IPS-11a (cell line): Measurements from ENCODE around the gene CHST15.

Experiments used
- H3K4me3 ChIP-seq: one replicate; pipeline ENCODE4 v1.5.1; 2013; ENCODE audit warnings: low read depth, low read length, control low read depth

CHST15 gene

GRCh38 chr10:124032971-124033886 lies 60.2 kb downstream of the CHST15 start:
- no peak overlapping the region for H3K4me3 ChIP-seq

- no peak overlapping the region for H3K4me3 ChIP-seq
Observed at GRCh38 chr10:124032087-124032935, 61.1 kb downstream of the CHST15 start.

GRCh38 chr10:124030492-124031110 lies 62.8 kb downstream of the CHST15 start:
- no peak overlapping the region for H3K4me3 ChIP-seq

- H3K4me3 ChIP-seq: no peak overlapping the region
Observed at GRCh38 chr10:124030061-124030460, 63.3 kb downstream of the CHST15 start.

- no peak overlapping the region for H3K4me3 ChIP-seq
Observed at GRCh38 chr10:124029559-124029958, 63.8 kb downstream of the CHST15 start.

- H3K4me3 ChIP-seq: no peak overlapping the region
Observed at GRCh38 chr10:124028700-124029480, 64.5 kb downstream of the CHST15 start.

- no peak overlapping the region for H3K4me3 ChIP-seq
Observed at GRCh38 chr10:124027651-124028050, 65.7 kb downstream of the CHST15 start.

- H3K4me3 ChIP-seq: no peak overlapping the region
Observed at GRCh38 chr10:124027031-124027611, 66.3 kb downstream of the CHST15 start.

- no peak overlapping the region for H3K4me3 ChIP-seq
Observed at GRCh38 chr10:124026589-124026939, 66.8 kb downstream of the CHST15 start.

- H3K4me3 ChIP-seq: no peak overlapping the region
Observed at GRCh38 chr10:124025660-124026588, 67.5 kb downstream of the CHST15 start.

GRCh38 chr10:124025152-124025551 lies 68.2 kb downstream of the CHST15 start:
- H3K4me3 ChIP-seq: no peak overlapping the region

- no peak overlapping the region for H3K4me3 ChIP-seq
Observed at GRCh38 chr10:124022066-124022465, 71.3 kb downstream of the CHST15 start.

GRCh38 chr10:124020981-124021815 lies 72.2 kb downstream of the CHST15 start:
- H3K4me3 ChIP-seq: no peak overlapping the region

- H3K4me3 ChIP-seq: no peak overlapping the region
Observed at GRCh38 chr10:124019886-124020797, 73.3 kb downstream of the CHST15 start.

GRCh38 chr10:124018886-124019525 lies 74.4 kb downstream of the CHST15 start:
- H3K4me3 ChIP-seq: no peak overlapping the region

GRCh38 chr10:124017729-124018128 lies 75.7 kb downstream of the CHST15 start:
- H3K4me3 ChIP-seq: no peak overlapping the region
